ENCODE results near the gene ATG9B. TPM values are rescaled to one million over a fixed set of nuclear protein-coding genes. Genes with fewer than 3 reads are reported as not detected.

ATG9B gene, protein sequence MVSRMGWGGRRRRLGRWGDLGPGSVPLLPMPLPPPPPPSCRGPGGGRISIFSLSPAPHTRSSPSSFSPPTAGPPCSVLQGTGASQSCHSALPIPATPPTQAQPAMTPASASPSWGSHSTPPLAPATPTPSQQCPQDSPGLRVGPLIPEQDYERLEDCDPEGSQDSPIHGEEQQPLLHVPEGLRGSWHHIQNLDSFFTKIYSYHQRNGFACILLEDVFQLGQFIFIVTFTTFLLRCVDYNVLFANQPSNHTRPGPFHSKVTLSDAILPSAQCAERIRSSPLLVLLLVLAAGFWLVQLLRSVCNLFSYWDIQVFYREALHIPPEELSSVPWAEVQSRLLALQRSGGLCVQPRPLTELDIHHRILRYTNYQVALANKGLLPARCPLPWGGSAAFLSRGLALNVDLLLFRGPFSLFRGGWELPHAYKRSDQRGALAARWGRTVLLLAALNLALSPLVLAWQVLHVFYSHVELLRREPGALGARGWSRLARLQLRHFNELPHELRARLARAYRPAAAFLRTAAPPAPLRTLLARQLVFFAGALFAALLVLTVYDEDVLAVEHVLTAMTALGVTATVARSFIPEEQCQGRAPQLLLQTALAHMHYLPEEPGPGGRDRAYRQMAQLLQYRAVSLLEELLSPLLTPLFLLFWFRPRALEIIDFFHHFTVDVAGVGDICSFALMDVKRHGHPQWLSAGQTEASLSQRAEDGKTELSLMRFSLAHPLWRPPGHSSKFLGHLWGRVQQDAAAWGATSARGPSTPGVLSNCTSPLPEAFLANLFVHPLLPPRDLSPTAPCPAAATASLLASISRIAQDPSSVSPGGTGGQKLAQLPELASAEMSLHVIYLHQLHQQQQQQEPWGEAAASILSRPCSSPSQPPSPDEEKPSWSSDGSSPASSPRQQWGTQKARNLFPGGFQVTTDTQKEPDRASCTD
- under 1 TPM in 1 of 4 donors, not detected in 3; 0.46 TPM for total RNA-seq

DNA sequence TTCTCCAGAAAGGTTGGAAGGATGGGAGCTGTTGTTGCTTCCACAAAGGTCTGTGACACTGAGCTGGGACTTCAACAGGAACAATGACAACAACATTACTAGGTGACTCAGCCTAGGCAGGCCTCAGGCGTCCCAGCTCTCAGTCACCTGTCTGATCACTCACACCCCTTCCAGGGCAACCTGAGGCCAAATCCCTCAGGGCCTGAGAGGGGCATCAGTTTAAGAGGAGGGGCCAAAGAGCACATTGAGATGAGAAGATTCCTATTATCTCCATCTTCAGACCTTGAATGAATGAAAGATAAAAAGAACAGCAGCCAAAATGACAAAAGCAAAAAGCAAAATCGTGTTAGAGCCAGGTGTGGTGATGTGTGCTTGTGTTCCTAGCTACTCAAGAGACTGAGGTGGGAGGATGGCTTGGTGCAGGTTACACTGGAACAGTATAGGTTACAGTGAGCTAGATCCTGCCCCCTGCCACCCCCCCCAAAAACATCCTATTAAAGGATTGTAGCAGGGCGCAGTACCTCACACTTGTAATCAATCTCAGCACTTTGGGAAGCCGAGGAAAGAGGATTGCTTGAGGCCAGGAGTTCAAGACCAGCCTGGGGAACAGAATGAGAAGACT is at the start of gene ATG9B:
ATG9B (minus strand) TSS at position 60 of the 622 bp plus-strand sequence. CDS start 71 bp downstream, outside the sequence.
- TF ChIP-seq, protein P1, sequence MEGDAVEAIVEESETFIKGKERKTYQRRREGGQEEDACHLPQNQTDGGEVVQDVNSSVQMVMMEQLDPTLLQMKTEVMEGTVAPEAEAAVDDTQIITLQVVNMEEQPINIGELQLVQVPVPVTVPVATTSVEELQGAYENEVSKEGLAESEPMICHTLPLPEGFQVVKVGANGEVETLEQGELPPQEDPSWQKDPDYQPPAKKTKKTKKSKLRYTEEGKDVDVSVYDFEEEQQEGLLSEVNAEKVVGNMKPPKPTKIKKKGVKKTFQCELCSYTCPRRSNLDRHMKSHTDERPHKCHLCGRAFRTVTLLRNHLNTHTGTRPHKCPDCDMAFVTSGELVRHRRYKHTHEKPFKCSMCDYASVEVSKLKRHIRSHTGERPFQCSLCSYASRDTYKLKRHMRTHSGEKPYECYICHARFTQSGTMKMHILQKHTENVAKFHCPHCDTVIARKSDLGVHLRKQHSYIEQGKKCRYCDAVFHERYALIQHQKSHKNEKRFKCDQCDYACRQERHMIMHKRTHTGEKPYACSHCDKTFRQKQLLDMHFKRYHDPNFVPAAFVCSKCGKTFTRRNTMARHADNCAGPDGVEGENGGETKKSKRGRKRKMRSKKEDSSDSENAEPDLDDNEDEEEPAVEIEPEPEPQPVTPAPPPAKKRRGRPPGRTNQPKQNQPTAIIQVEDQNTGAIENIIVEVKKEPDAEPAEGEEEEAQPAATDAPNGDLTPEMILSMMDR (IDR thresholded peaks at IDR 0.05) = no peak
- ATAC-seq (ENCODE audit: low FRiP score) = no peak
- DNase-seq (ENCODE audit: low spot score) = no peak

DNA sequence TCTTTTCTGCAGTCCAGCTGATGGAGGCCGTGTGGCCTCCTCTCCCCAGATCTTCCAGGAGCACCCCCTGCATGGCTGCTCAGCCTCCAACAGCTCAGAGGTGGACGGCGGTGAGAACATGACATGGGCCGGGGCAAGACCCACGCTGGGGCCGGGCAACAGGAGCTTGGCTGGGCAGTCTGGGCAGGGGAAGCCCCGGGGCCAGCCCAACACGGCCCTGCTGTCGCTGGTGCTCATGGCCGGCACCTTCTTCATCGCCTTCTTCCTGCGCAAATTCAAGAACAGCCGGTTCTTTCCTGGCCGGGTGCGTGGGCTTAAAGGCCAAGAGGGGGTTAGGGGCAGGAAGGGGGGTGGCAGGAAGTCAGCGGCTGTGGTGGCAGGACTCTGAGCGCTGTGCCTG is 49.7 kb upstream of the ATG9B start:
- TF ChIP-seq, protein P1 (IDR thresholded peaks at IDR 0.05) = no peak
- ATAC-seq (ENCODE audit: low FRiP score) (no peak), DNase-seq (ENCODE audit: low spot score) (no peak)

DNA sequence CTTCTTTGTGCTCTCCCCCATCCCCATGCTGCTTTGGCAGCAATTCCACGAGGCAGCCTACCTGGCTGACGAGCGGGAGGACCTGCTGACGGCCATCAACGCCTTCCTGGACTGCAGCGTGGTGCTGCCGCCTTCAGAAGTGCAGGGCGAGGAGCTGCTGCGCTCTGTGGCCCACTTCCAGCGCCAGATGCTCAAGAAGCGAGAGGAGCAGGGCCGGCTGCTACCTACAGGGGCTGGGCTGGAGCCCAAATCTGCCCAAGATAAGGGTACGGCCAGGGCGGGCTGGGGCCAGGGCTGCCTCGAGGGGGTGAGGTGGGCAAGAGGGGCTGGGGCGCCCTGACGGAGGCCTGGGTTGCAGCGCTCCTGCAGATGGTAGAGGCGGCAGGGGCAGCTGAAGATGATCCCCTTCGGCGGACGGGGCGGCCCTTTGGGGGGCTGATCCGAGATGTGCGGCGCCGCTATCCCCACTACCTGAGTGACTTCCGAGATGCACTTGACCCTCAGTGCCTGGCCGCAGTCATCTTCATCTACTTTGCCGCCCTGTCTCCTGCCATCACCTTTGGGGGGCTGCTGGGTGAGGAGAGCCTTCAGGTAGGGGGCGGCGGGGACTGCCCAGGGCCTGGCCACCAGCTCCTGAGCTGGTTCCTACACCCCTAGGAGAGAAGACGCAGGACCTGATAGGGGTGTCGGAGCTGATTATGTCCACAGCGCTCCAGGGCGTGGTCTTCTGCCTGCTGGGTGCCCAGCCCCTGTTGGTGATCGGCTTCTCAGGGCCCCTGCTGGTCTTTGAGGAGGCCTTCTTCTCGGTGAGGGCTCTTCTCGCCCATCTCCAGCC is 47.0 kb upstream of the ATG9B start:
- DNase-seq (ENCODE audit: low spot score) (no peak), ATAC-seq (ENCODE audit: low FRiP score) (no peak)
- TF ChIP-seq, protein P1 (IDR thresholded peaks at IDR 0.05) = no peak

DNA sequence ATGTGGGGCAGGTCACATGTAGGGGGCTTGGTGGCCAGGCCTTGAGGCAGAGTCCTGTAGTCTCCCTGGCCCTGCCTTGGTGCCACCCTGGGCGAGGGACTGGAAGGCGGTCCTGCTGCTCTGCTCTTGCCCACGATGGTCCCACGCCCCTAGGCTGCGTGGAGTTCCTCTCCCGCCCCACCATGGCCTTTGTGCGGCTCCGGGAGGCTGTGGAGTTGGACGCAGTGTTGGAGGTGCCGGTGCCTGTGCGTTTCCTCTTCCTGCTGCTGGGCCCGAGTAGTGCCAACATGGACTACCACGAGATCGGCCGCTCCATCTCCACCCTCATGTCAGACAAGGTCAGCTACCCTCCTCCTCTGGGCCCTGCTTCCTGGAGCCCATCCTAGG is 46.3 kb upstream of the ATG9B start:
- TF ChIP-seq, protein P1 (IDR thresholded peaks at IDR 0.05) = no peak
- ATAC-seq (ENCODE audit: low FRiP score) (no peak), DNase-seq (ENCODE audit: low spot score) (no peak)

DNA sequence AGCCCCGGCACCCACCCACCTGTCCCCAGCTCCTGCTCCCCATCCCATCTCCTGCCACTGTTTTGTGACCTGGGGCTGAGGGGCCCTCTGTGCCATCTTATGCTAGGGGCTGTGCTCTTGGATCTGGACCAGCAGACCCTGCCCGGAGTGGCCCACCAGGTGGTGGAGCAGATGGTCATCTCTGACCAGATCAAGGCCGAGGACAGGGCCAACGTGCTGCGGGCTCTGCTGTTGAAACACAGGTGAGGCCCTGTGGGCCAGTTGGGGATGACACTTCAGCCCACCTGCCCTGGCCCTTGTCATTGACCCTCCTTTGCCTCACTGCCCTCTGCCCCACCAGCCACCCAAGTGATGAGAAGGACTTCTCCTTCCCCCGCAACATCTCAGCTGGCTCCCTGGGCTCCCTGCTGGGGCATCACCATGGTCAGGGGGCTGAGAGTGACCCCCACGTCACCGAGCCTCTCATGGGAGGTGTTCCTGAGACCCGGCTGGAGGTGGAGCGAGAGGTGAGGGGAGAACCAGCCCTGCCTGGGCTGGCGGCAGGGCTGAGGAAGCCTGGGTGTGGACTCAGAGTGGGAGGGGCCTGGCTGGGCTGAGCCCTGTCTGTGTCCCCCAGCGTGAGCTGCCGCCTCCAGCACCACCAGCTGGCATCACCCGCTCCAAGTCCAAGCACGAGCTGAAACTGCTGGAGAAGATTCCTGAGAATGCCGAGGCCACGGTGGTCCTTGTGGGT is 45.7 kb upstream of the ATG9B start:
- no peak for ATAC-seq (ENCODE audit: low FRiP score)
- TF ChIP-seq, protein P1 (IDR thresholded peaks at IDR 0.05) = no peak
- no peak for DNase-seq (ENCODE audit: low spot score)

Data from omental fat pad (tissue), 4 donors.